ELR (cell line): ENCODE results near the gene CAPZA1.

Experiments used
- DNase-seq: peaks from one replicate; pipeline ENCODE4 v3.0.0-alpha.2; 2015; ENCODE audit warnings: low read depth

The CAPZA1 gene

DNA sequence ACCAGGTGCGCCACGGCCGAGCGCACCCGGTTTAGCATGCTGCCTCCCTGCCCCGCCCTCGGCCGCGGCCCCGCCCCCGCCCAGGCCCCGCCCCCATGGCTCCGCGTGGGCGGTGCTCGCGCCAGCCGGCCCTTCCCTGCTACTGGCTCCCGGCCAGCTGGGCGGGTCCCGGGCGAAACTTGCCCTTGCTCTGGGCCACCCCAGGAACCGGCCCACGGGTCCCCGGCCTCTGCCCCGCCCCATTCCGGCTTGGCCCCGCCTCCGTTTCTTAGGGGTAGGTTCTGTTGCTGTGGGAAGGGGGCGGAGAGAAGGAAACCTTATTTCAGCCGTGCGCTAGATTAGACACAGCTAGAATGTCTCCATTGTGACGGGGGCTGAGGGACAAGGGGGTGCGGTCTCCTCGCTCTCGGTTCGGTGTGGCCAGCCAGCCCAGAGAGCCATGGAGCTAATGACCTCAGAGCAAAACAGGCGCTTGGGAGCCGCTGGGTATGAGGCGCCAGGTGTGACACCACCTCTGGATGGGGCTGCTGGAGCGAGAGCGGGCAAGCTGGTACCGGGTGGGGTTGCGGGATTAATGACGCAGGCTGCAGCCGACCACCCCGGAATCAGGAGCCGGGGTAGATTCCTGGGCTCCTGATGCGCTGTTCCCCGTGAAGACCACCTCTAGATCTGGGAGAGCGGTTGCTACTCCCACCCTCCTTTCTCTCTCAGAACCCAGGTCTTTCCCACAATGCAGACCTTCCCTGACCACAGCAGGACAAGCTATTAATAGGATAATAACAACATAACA lies 95.8 kb downstream of the CAPZA1 start, which contains the start of gene PPM1J:
Gene PPM1J, minus strand, starts transcription at position 69 of the 790 bp plus-strand sequence. Its CDS starts 31 bp downstream, at position 38.
- peak; percentile 95 for DNase-seq

DNA sequence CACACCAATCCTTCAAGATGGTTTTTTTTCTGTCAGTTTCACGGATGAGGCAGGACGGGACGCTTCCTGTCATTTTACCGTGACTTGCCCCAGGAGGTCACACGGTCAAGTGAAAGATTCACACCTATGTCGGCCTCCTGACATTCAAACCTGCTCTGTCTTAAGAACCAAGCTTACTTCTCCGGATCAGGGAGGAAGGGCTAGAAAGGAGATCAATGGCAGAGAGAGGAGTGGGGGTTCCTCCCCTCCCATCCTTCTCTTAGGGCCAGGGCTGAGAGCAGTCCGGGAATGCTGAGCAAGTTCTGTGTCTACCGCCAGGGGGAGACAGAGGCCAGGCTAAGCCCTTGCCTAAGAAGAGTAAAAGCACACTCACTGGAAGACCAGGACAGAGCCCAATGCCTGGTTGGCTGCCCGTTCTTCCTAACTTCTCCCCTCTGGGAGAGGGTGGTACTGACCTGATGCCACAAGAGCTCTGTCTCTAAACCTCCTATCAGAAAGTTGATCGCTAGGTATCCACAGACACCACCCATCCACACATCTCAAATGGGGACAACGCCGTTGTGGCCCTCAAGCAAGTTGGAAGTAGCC lies 96.6 kb downstream of the CAPZA1 start:
- DNase-seq, result peak; percentile 91

DNA sequence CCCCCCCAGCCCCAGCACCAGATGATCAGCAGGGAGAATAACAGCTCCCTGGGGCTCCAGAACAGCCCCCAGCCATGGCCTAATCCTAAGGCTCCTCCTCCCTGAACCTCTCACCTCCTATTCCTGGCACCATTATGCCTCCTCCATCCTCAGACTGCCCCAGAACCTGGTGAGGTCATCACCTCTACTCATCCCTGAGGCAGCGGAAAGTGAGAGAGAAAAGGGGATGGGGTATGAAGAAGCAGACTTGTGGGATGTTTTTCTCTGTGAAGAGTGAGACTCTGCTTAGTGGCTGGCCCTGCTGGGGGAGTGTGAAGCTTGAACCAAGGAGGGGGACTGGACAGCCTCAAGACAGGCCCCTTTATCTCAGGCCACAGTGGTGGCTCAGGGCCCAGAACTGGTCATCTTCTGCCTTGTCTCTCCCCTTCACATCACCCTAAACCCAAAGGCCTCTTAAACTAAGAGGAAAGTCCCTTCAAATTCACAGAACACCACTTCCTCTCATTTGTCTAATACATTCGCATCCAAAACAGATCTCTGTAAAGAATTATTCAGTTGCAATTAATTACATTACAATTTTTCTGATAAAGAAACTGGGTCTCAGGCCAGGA lies 97.7 kb downstream of the CAPZA1 start:
- no peak for DNase-seq

DNA sequence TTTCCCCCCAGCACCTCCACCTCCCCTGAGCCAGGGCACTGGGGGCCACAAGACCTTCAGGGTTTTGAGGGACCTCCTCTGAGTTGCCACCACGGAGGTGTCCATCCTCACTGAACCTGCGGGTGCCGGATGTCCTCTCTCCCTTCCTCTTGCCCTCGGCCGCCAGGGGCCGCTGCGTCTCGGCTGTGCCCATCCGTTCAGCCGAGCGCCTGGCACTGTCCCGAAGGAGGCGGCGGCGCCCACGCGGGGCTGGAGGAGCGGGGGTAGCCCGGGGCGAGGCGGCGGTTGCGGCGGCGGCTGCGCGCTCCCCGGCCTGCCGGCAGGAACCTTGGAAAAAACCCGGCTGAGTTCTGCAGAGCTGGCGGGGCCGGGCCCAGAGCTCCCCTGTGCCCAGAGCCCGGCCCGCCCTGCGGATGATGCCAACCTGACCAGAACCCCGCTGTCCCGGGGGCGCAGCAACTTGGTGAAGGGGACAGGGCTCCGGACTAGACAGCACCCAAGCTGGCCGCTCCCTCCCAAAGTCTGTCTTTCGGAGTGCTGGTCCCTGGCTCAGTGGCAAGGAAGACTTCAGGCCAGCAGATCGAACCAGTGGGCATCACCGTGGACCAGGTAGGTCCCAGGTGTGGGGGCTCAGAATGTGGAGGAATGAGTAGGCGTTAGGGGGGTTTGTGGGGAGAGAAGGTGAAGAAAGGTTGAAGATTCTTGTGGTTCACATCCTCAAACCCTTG lies 99.2 kb downstream of the CAPZA1 start:
- DNase-seq, result peak; percentile 88

DNA sequence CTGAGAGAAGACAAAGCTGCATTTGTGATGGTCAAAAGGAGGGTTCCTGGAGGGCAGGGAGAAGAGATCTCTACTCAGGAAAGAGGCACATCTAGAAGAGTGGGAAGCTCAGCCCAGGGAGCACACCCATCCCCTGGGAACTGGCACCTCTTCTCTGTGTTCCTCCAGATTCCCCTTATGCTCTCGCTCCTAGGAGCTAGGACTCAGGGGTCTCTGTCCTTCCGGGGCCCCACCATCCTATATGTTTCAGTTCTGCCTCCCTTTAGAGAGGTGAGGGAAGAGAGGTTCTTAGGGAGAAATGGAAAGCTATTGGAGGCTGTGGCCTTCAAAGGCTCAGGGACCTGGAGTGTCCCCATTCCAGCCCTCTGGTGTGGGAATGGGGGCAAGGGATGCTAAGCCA lies 100.1 kb downstream of the CAPZA1 start:
- DNase-seq, result no peak

DNA sequence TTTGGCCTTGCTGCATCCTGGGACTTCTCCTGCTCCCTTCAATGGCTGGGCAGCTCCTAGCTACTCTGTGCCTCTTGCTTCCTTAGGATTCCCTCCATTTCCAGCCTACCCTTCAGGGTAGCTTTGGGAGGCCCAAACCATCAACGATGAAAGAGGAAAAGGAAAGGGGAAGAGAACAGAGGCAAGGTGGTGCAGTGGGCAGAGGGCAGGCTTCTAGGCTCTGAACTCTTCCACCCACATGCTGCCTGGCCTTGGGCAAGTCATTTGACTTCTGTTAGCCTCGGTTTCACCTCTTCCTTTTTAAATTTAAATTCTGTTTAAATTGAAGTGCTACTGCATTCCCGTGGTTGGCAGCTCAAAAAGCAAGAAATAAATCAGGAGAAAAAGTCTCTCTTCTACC lies 101.2 kb downstream of the CAPZA1 start:
- DNase-seq, result no peak
